Embryonic facial prominence (tissue), 1 donor: ENCODE results near the gene ACSS2.
A peak's percentile ranks its signal among the peaks of the same experiment; 100 is the strongest.

ENCODE experiments used
- DNase-seq: peaks from one replicate; pipeline ENCODE4 v3.0.0-alpha.2; 2016; ENCODE audit errors: extremely low spot score

The ACSS2 gene

GRCh38 chr20:34946661-34947060 lies 70.2 kb downstream of the ACSS2 start:
- no peak for DNase-seq

- DNase-seq: no peak
These were observed 70.9 kb downstream of the ACSS2 start for GRCh38 chr20:34947336-34947735.

- DNase-seq: no peak
These were observed 71.6 kb downstream of the ACSS2 start for GRCh38 chr20:34948030-34948429.

- DNase-seq: no peak
These were observed 72.7 kb downstream of the ACSS2 start for GRCh38 chr20:34949120-34949519.

GRCh38 chr20:34951252-34951651 lies 74.8 kb downstream of the ACSS2 start:
- DNase-seq: no peak

GRCh38 chr20:34951652-34952051 lies 75.2 kb downstream of the ACSS2 start:
- DNase-seq: no peak

GRCh38 chr20:34952671-34953070 lies 76.3 kb downstream of the ACSS2 start:
- DNase-seq: no peak

- no peak for DNase-seq
These were observed 77.5 kb downstream of the ACSS2 start for GRCh38 chr20:34953960-34954359.

GRCh38 chr20:34954904-34955230 lies 78.5 kb downstream of the ACSS2 start:
- no peak for DNase-seq

GRCh38 chr20:34955231-34956040 lies 79.0 kb downstream of the ACSS2 start, which contains the start of the genes GSS and MYH7B:
Gene GSS (minus strand): TSS chr20:34955806. CDS start chr20:34951852, 3,954 bp downstream.
Gene MYH7B (plus strand): TSS chr20:34955868. CDS start chr20:34978006, 22,138 bp downstream.
- DNase-seq: peak; percentile 90

GRCh38 chr20:34956041-34956458 lies 79.6 kb downstream of the ACSS2 start:
- DNase-seq: no peak

GRCh38 chr20:34956751-34957472 lies 80.5 kb downstream of the ACSS2 start:
- DNase-seq: no peak

GRCh38 chr20:34964486-34964885 lies 88.1 kb downstream of the ACSS2 start:
- DNase-seq: no peak

- no peak for DNase-seq
These were observed 88.6 kb downstream of the ACSS2 start for GRCh38 chr20:34965051-34965450.

- DNase-seq: no peak
These were observed 91.0 kb downstream of the ACSS2 start for GRCh38 chr20:34967421-34967820.

- DNase-seq: no peak
These were observed 91.8 kb downstream of the ACSS2 start for GRCh38 chr20:34968042-34968775.

GRCh38 chr20:34970193-34970840 lies 93.9 kb downstream of the ACSS2 start:
- no peak for DNase-seq

- DNase-seq: no peak
These were observed 94.6 kb downstream of the ACSS2 start for GRCh38 chr20:34970846-34971560.

GRCh38 chr20:34971561-34972235 lies 95.3 kb downstream of the ACSS2 start:
- DNase-seq: no peak

- no peak for DNase-seq
These were observed 97.8 kb downstream of the ACSS2 start for GRCh38 chr20:34974246-34974645.

- DNase-seq: no peak
These were observed 99.9 kb downstream of the ACSS2 start for GRCh38 chr20:34976286-34976685.
